Tongue (tissue), 2 donors: ENCODE data around the gene C2orf68. TPM values are rescaled to one million over a fixed set of nuclear protein-coding genes. Genes with fewer than 3 reads are reported as not detected.
A peak's percentile ranks its signal among the peaks of the same experiment; 100 is the strongest.
"Not testable (repeated sequence)": the region's sequence is repeated elsewhere in the genome, so short reads cannot be mapped to it uniquely, and the experiment has no call there.

Experiments used
- DNase-seq: peaks from one replicate; pipeline ENCODE4 v3.0.0-alpha.2; 2015
- total RNA-seq: library from RNA; depleted of rRNA; stranded (reverse); fragments of >200 nt; gene quantifications from one replicate; pipeline ENCODE4 v1.2.3, GENCODE V29; 2014

C2orf68 gene
- total RNA-seq, 1 donor from 2014 or later: 38.5 TPM

GRCh38 chr2:85598594-85599340, 13.1 kb downstream of the C2orf68 start:
- DNase-seq: no peak

GRCh38 chr2:85597241-85597640, 14.6 kb downstream of the C2orf68 start:
- no peak for DNase-seq

GRCh38 chr2:85596486-85597143, 15.3 kb downstream of the C2orf68 start:
- DNase-seq: no peak

GRCh38 chr2:85596026-85596333, 15.9 kb downstream of the C2orf68 start:
- DNase-seq: no peak

- peak; percentile 99 for DNase-seq
Measured at GRCh38 chr2:85595301-85596025, 16.4 kb downstream of the C2orf68 start, which contains the start of gene RNF181. Gene RNF181, plus strand, starts transcription at chr2:85595745. Its CDS starts 19 bp downstream, at chr2:85595764.

- DNase-seq: no peak
Measured at GRCh38 chr2:85594715-85595300, 17.1 kb downstream of the C2orf68 start.

- DNase-seq: no peak
Measured at GRCh38 chr2:85593023-85593422, 18.8 kb downstream of the C2orf68 start.

- DNase-seq: not testable (repeated sequence)
Measured at GRCh38 chr2:85592299-85592698, 19.6 kb downstream of the C2orf68 start.

- DNase-seq: no peak
Measured at GRCh38 chr2:85591563-85591962, 20.3 kb downstream of the C2orf68 start.

- DNase-seq: no peak
Measured at GRCh38 chr2:85590950-85591349, 20.9 kb downstream of the C2orf68 start.

- no peak for DNase-seq
Measured at GRCh38 chr2:85589982-85590791, 21.7 kb downstream of the C2orf68 start.

GRCh38 chr2:85589181-85589580, 22.7 kb downstream of the C2orf68 start:
- no peak for DNase-seq

- no peak for DNase-seq
Measured at GRCh38 chr2:85588645-85589044, 23.2 kb downstream of the C2orf68 start.

- no peak for DNase-seq
Measured at GRCh38 chr2:85588236-85588635, 23.6 kb downstream of the C2orf68 start.

GRCh38 chr2:85585781-85586105, 26.1 kb downstream of the C2orf68 start:
- DNase-seq: no peak

- DNase-seq: no peak
Measured at GRCh38 chr2:85584857-85585780, 26.7 kb downstream of the C2orf68 start.

- DNase-seq: no peak
Measured at GRCh38 chr2:85584354-85584856, 27.5 kb downstream of the C2orf68 start, which contains the start of gene VAMP5. Gene VAMP5, plus strand, starts transcription at chr2:85584431. Its CDS starts 60 bp downstream, at chr2:85584491.

- DNase-seq: no peak
Measured at GRCh38 chr2:85583667-85584353, 28.1 kb downstream of the C2orf68 start.

GRCh38 chr2:85582492-85582891, 29.4 kb downstream of the C2orf68 start:
- DNase-seq: no peak

GRCh38 chr2:85580206-85580605, 31.7 kb downstream of the C2orf68 start:
- no peak for DNase-seq
